HL-60 (cell line): Measurements from ENCODE around the gene RAB8A.

Experiments
- CTCF ChIP-seq: IDR thresholded peaks from one replicate; pipeline ENCODE4 v1.5.1; 2011; ENCODE audit warnings: low read length, control low read depth, inconsistent platforms; ENCODE audit not compliant: insufficient read depth
- GABPA ChIP-seq: IDR thresholded peaks from 2 replicates; pipeline ENCODE4 v1.6.1; 2012; ENCODE audit warnings: low read depth

GRCh38 chr19:16084067-16084685 lies 27.5 kb upstream of the RAB8A start:
- TF ChIP-seq CTCF (no peak), GABPA (no peak)
